A549 (cell line): Measurements from ENCODE around the gene COX5B.

Experiments
- CTCF ChIP-seq: fragments of >200 bp; sonication (Bioruptor Twin); formaldehyde crosslinking; IDR thresholded peaks from 3 replicates; pipeline ENCODE4 v1.5.1; 2016
- HOXA7 ChIP-seq: fragments of 250-450 bp; sonication (Bioruptor Pico); IDR thresholded peaks from 2 replicates; pipeline ENCODE4 v1.5.0; 2020; ENCODE audit warnings: mild to moderate bottlenecking, moderate library complexity
- HOXB5 ChIP-seq: fragments of 250-450 bp; sonication (Bioruptor Pico); IDR thresholded peaks from 2 replicates; pipeline ENCODE4 v1.5.0; 2020; ENCODE audit warnings: mild to moderate bottlenecking, moderate library complexity
- KDM1A ChIP-seq: fragments of 200-600 bp; sonication (generic); IDR thresholded peaks from 2 replicates; pipeline ENCODE4 v1.6.1; 2016; ENCODE audit warnings: low read depth, mild to moderate bottlenecking
- KDM5A ChIP-seq: fragments of 200-600 bp; sonication (generic); IDR thresholded peaks from 2 replicates; pipeline ENCODE4 v1.6.1; 2016; ENCODE audit warnings: antibody characterized with exemption, mild to moderate bottlenecking
- MAFK ChIP-seq: fragments of 450-650 bp; IDR thresholded peaks from 2 replicates; pipeline ENCODE4 v1.6.1; 2014; ENCODE audit not compliant: partially characterized antibody
- PHF8 ChIP-seq: fragments of 200-600 bp; sonication (generic); IDR thresholded peaks from 2 replicates; pipeline ENCODE4 v1.6.1; 2016; ENCODE audit warnings: low read depth, mild to moderate bottlenecking, antibody characterized with exemption, moderate library complexity, borderline replicate concordance
- POLR2A ChIP-seq: IDR thresholded peaks from 2 replicates; pipeline ENCODE4 v1.6.1; 2012; ENCODE audit warnings: mild to moderate bottlenecking, low read length
- RAD21 ChIP-seq, 2 experiments: fragments of >200 bp in 1 of 2; sonication (Bioruptor Twin) in 1 of 2; formaldehyde crosslinking in 1 of 2; IDR thresholded peaks in 1 of 2; conservative IDR thresholded peaks in 1 of 2; 2 replicates in 1 of 2; 3 replicates in 1 of 2; pipeline ENCODE4 v1.6.1; 2012 to 2018; ENCODE audit warnings: inconsistent platforms in 1 of 2
- REST ChIP-seq: fragments of 200-600 bp; sonication (generic); IDR thresholded peaks from 2 replicates; pipeline ENCODE4 v1.6.1; 2016; ENCODE audit warnings: antibody characterized with exemption, mild to moderate bottlenecking, moderate library complexity
- RFX5 ChIP-seq: fragments of 450-650 bp; IDR thresholded peaks from 2 replicates; pipeline ENCODE4 v1.7.1; 2014; ENCODE audit warnings: antibody characterized with exemption, mild to moderate bottlenecking, moderate library complexity
- SMC3 ChIP-seq: fragments of >200 bp; sonication (Bioruptor Twin); formaldehyde crosslinking; IDR thresholded peaks from 3 replicates; pipeline ENCODE4 v1.6.1; 2018; ENCODE audit warnings: inconsistent platforms
- TF ChIP-seq, protein P1 (sequence below): fragments of 450-650 bp; IDR thresholded peaks from 2 replicates; pipeline ENCODE4 v1.6.1; 2014; ENCODE audit warnings: antibody characterized with exemption

GRCh38 chr2:97656129-97656755, 10.4 kb downstream of the COX5B start:
- TF ChIP-seq REST (no peak), HOXB5 (no peak), CTCF (no peak), MAFK (no peak), RAD21 (conservative IDR thresholded peaks at IDR 0.05 in 1 of 2, IDR thresholded peaks at IDR 0.05 in 1 of 2) (no peak), PHF8 (no peak), SMC3 (no peak), KDM1A (no peak), HOXA7 (CRISPR knock-in tag) (no peak), POLR2A (no peak), RFX5 (no peak), KDM5A (no peak)
- TF ChIP-seq, protein P1, sequence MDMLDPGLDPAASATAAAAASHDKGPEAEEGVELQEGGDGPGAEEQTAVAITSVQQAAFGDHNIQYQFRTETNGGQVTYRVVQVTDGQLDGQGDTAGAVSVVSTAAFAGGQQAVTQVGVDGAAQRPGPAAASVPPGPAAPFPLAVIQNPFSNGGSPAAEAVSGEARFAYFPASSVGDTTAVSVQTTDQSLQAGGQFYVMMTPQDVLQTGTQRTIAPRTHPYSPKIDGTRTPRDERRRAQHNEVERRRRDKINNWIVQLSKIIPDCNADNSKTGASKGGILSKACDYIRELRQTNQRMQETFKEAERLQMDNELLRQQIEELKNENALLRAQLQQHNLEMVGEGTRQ: no peak
